ENCODE data around the gene GREM1. TPM values are rescaled to one million over a fixed set of nuclear protein-coding genes. Genes with fewer than 3 reads are reported as not detected.

The GREM1 gene
- total and polyA plus RNA-seq, 2 of the 8 experiments (the other 6 are each of a cell fraction or from before 2014, with no cell fraction given) = 0.12 to 1.1 TPM

GRCh38 chr15:32688151-32688639, 29.6 kb upstream of the GREM1 start:
- H3K14ac ChIP-seq (ENCODE audit: insufficient read length) = no peak overlapping the region
- H3K23ac ChIP-seq (ENCODE audit: insufficient read length) = no peak overlapping the region
- H4K5ac ChIP-seq (ENCODE audit: insufficient read length, low read depth, low read length) = no peak overlapping the region
- no peak overlapping the region for H2AK5ac ChIP-seq (ENCODE audit: low read depth, low read length)
- CTCF ChIA-PET (ENCODE audit: partially characterized antibody) = interaction anchor here (1.1 to 1.5 kb wide), 5 partner anchors 8 to 156 kb away, joined by 3 to 6 read pairs (median 4); no protein-coding TSS in a partner anchor
- no peak overlapping the region for H2AFZ ChIP-seq (ENCODE audit: low read length)
- no peak for DNase-seq (ENCODE audit: low read depth in 1 of 2, low spot score in 2 of 2)
- H3K27ac ChIP-seq (ENCODE audit: low read depth, low read length) = no peak overlapping the region
- H3K27me3 ChIP-seq (replicated peaks in 1 of 4; ENCODE audit: control insufficient read depth in 3 of 4, extremely low read depth in 1 of 4, insufficient read depth in 3 of 4, low read length in 3 of 4) = no peaks in the 10 kb centered on the region
- H3K23me2 ChIP-seq (ENCODE audit: low read depth, low read length) = no peaks in the 10 kb centered on the region
- H3K9me3 ChIP-seq (ENCODE audit: insufficient read depth in 2 of 2, low read depth in 1 of 2, low read length in 1 of 2) = no peaks in the 10 kb centered on the region
- H2BK20ac ChIP-seq (ENCODE audit: low read length) = no peak overlapping the region
- no peak overlapping the region for H2BK5ac ChIP-seq (ENCODE audit: low read depth, low read length)
- no peak overlapping the region for H4K91ac ChIP-seq (replicated peaks; ENCODE audit: insufficient read length, low read length)
- H4K8ac ChIP-seq (ENCODE audit: extremely low read depth, insufficient read depth, low read length) = no peak overlapping the region
- H3K4me1 ChIP-seq (replicated peaks in 1 of 4; ENCODE audit: control insufficient read depth in 3 of 4, insufficient read depth in 4 of 4, low read length in 3 of 4) = no peaks in the 10 kb centered on the region; a peak in 1 of 7 replicates
- H3K79me1 ChIP-seq (ENCODE audit: low read depth, low read length) = no peaks in the 10 kb centered on the region
- H3K18ac ChIP-seq (ENCODE audit: extremely low read depth, low read length) = no peak overlapping the region
- H2BK15ac ChIP-seq (ENCODE audit: low read length) = no peak overlapping the region
- H2BK12ac ChIP-seq (ENCODE audit: low read depth, low read length) = no peak overlapping the region
- FAIRE-seq = no peak
- no peak overlapping the region for H3K4me2 ChIP-seq (ENCODE audit: insufficient read depth in 1 of 2, low read depth in 2 of 2, low read length in 2 of 2)
- POLR2A ChIA-PET (ENCODE audit: partially characterized antibody) = interaction anchor here (0.7 kb wide), 1 partner anchor 511 kb away, joined by 3 read pairs; no protein-coding TSS in a partner anchor
- WGBS, 2 experiments (ENCODE audit: extremely low coverage in 1 of 2, insufficient coverage in 1 of 2, insufficient read length in 1 of 2, insufficient replicate concordance in 2 of 2, low coverage in 1 of 2, low lambda C conversion rate in 2 of 2, missing lambda C conversion rate in 1 of 2) = 87% methylated on average over 2 of the region's 2 CpGs; no CpG with 5 or more reads in 1 of the 2 experiments
- H3K56ac ChIP-seq (replicated peaks; ENCODE audit: insufficient read length, low read depth, low read length) = no peak overlapping the region
- H4K20me1 ChIP-seq (replicated peaks in 1 of 2; ENCODE audit: control insufficient read depth in 1 of 2, insufficient read depth in 2 of 2, low read length in 2 of 2) = no peaks in the 10 kb centered on the region
- H3K9ac ChIP-seq (replicated peaks in 1 of 4; ENCODE audit: extremely low read depth in 1 of 4, low read depth in 3 of 4, low read length in 3 of 4) = no peak overlapping the region
- no peaks in the 10 kb centered on the region for H3K36me3 ChIP-seq (ENCODE audit: control insufficient read depth in 2 of 4, insufficient read depth in 4 of 4, low read length in 3 of 4)
- TF ChIP-seq NANOG (IDR thresholded peaks at IDR 0.05; ENCODE audit: insufficient read depth, low read depth, low read length, poor library complexity, severe bottlenecking) (no peak), BCL11A (IDR thresholded peaks at IDR 0.05; ENCODE audit: low read depth in 2 of 2, low read length in 2 of 2) (no peak), MAFK (IDR thresholded peaks at IDR 0.05; ENCODE audit: low read depth, low read length) (no peak), BACH1 (IDR thresholded peaks at IDR 0.05; ENCODE audit: low read length) (no peak), RNF2 (IDR thresholded peaks at IDR 0.05; ENCODE audit: borderline replicate concordance, low read depth, low read length, missing control alignments, poor library complexity, severe bottlenecking) (no peak), POLR2A (IDR thresholded peaks at IDR 0.05; ENCODE audit: control extremely low read depth in 1 of 2, low read depth in 2 of 2, low read length in 2 of 2) (no peak), SUZ12 (IDR thresholded peaks at IDR 0.05; ENCODE audit: low read length) (no peak), GTF2F1 (IDR thresholded peaks at IDR 0.05; ENCODE audit: borderline replicate concordance, low read depth, low read length) (no peak), HDAC2 (IDR thresholded peaks at IDR 0.05; ENCODE audit: borderline replicate concordance in 1 of 2, low read depth in 2 of 2, low read length in 2 of 2) (no peak), TAF1 (IDR thresholded peaks at IDR 0.05; ENCODE audit: low read depth, low read length) (no peak), E2F6 (IDR thresholded peaks at IDR 0.05) (no peak), ASH2L (IDR thresholded peaks at IDR 0.05; ENCODE audit: low read length) (no peak), RAD21 (IDR thresholded peaks at IDR 0.05 in 1 of 2, conservative IDR thresholded peaks at IDR 0.05 in 1 of 2; ENCODE audit: low read depth in 2 of 2, low read length in 2 of 2) (no peak)
- H3K4ac ChIP-seq (replicated peaks; ENCODE audit: insufficient read length, low read depth, low read length) = no peak overlapping the region
- no peak overlapping the region for H3K4me3 ChIP-seq (ENCODE audit: extremely low read depth in 1 of 4, insufficient read depth in 2 of 4, low read depth in 3 of 4, low read length in 4 of 4)
- H3K79me2 ChIP-seq (ENCODE audit: control insufficient read depth in 1 of 2, insufficient read depth in 2 of 2, low read length in 2 of 2) = no peaks in the 10 kb centered on the region
- H2BK120ac ChIP-seq (replicated peaks; ENCODE audit: low read depth, low read length) = no peak overlapping the region

All from H1 (cell line).